HFF-Myc (cell line): Measurements from ENCODE around the gene JARID2.
A peak's percentile ranks its signal among the peaks of the same experiment; 100 is the strongest.

Source experiments
- DNase-seq: peaks from one replicate; pipeline ENCODE4 v3.0.0-alpha.2; 2011; ENCODE audit warnings: low read depth; ENCODE audit errors: extremely low read depth
- H3K4me3 ChIP-seq: replicated peaks from 2 replicates; pipeline ENCODE4 v1.5.1; 2011; ENCODE audit warnings: low read depth, mild to moderate bottlenecking, control low read depth, low read length
- CTCF ChIP-seq: IDR thresholded peaks from 2 replicates; pipeline ENCODE4 v1.5.1; 2012; ENCODE audit warnings: mild to moderate bottlenecking, low read depth, low read length, control low read depth; ENCODE audit errors: missing control alignments

The JARID2 gene

GRCh38 chr6:15511248-15512125 lies 265.6 kb downstream of the JARID2 start:
- DNase-seq, result no peak
- no peak for TF ChIP-seq CTCF
- H3K4me3 ChIP-seq, result no peak overlapping the region

GRCh38 chr6:15512126-15512525 lies 266.3 kb downstream of the JARID2 start:
- peak; percentile 13 for TF ChIP-seq CTCF
- H3K4me3 ChIP-seq, result no peak overlapping the region
- no peak for DNase-seq

- DNase-seq, result no peak
- no peak for TF ChIP-seq CTCF
- no peak overlapping the region for H3K4me3 ChIP-seq
These were observed 266.9 kb downstream of the JARID2 start for GRCh38 chr6:15512721-15513120.

GRCh38 chr6:15513131-15513771 lies 267.4 kb downstream of the JARID2 start:
- no peak for TF ChIP-seq CTCF
- no peak for DNase-seq
- no peak overlapping the region for H3K4me3 ChIP-seq

GRCh38 chr6:15513801-15514711 lies 268.2 kb downstream of the JARID2 start:
- H3K4me3 ChIP-seq, result no peak overlapping the region
- no peak for TF ChIP-seq CTCF
- DNase-seq, result no peak

- TF ChIP-seq CTCF, result no peak
- no peak overlapping the region for H3K4me3 ChIP-seq
- no peak for DNase-seq
These were observed 269.4 kb downstream of the JARID2 start for GRCh38 chr6:15515226-15515625.
